NCI-H524 treated with DMSO at 0.1 percent for 48 hours (cell line): ENCODE results near the gene ARG2.

ENCODE experiments used
- DNase-seq: peaks from one replicate; lab custom pipeline; 2025; lab: John Stamatoyannopoulos, UW

The ARG2 gene

DNA sequence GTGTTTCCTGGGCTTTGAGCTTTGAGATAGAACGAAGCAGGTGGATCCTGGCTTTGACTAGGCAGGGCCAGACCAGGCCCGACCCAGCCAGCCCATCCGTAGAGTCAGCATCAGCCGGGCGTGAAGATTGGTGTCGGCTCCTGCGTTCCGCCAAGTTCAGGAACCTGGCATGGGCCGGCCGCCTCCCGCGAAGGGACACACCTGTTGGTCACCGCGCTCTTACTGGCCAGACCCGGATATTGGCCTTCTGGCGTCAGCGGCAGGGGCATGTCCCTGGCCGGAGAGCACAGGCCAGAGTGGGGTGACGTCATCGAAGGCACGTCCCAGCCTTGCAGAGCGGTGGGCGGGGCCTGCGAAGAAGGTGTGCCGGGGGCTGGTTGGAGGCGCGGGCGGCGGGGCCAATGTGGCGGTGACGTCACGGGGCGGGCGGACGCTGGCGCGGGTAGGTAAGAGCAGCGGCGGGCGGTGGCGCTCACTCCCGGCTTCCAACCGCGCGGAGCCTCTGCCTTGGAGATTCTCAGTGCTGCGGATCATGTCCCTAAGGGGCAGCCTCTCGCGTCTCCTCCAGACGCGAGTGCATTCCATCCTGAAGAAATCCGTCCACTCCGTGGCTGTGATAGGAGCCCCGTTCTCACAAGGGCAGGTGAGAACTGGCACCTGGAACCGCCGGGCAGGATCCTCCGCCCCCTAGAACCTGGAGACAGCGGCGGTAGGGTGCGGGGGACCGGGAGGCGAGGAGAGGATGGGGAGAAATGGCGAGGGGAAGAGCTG is at the start of gene ARG2:
Gene ARG2, plus strand, starts transcription at position 475 of the 771 bp plus-strand sequence. Its CDS starts 58 bp downstream, at position 533.
- peak; percentile 92 for DNase-seq

DNA sequence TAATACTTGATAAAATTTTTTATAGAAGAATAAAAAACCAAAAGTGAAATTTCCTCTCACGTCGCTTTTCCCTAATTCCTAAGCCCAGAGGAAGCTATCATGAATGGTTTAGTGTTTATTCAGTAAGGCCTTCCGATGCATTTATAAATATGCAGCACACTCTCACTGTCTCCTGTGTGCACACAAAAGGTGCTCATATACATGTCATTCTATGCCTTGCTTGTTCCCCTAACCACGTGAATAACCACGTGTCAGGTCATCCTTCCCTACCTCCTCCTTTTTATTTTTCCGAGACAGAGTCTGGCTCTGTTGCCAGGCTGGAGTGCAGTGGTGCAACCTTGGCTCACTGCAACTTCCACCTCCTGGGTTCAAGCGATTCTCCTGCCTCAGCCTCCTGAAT is 49.3 kb upstream of the ARG2 start:
- DNase-seq, result no peak

DNA sequence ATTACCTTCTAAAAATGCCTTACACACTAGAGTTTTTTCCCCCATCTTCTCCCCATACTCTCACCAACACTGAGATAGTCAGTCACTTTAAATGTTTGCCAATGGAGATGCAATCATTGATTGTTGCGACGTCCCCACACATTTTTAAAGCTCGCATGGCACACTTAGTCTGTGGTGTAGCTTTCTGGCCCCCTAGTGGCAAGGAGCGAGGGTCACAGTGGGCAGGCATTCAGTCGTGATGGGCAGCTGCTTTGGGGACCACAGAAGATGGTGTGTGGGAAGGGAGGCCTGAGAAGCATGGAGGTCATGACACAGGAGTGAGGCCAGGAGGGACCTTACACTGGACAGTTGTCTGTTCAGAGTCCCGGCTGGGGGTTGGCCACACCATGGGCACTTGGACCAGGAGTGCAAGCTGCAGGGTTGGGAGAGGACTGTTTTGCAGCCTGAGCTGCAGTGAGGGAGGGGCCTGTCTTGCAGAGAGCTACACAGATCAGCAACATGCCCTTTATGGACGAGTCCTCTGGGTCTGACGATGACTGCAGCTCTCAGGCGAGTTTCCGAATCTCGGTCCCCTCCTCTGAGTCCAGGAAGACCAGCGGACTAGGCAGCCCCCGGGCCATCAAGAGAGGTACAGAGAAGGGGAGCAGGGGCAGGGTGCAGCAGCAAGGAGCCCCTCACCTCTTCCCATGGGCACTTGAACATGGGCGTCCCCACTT is 48.3 kb upstream of the ARG2 start:
- no peak for DNase-seq

DNA sequence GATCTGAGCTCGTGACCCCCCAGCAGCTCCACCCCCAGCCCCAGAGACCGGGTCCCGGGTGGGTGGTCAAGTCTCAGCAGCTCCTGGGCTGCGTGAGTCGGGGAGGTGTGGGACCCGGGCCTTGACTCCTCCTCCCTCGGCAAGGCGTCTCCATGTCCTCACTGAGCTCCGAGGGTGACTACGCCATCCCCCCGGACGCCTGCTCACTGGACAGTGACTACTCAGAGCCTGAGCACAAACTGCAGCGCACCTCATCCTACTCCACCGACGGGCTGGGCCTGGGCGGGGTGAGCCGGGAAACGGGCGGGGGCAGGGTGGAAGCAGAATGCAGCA is 47.8 kb upstream of the ARG2 start:
- DNase-seq, result no peak

- DNase-seq, result no peak
These were observed 47.1 kb upstream of the ARG2 start for GRCh38 chr14:67572608-67573007.

- no peak for DNase-seq
These were observed 46.3 kb upstream of the ARG2 start for GRCh38 chr14:67573228-67574010.

- no peak for DNase-seq
These were observed 45.6 kb upstream of the ARG2 start for GRCh38 chr14:67574156-67574555.

DNA sequence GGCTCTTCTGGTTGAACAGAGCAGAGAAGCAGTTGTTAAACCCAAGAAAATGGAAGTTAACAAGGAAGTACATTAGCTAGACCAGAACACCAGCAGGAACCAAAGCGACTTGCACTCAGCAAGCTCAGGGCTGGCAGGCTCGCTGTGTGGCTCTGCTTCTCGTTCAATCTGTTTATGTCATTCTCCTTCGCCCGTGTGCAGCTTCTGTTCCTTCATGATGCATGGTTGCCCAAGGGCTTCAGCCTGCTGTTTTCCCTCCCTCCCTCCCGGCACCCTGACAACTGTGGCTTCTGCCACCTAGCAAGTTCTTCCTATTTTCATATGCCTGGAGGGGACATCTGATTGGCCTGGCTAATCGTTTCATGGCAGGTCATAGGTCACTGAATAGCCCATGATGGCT is 44.9 kb upstream of the ARG2 start:
- DNase-seq, result no peak

GRCh38 chr14:67575684-67576083 is 44.0 kb upstream of the ARG2 start:
- DNase-seq, result no peak

GRCh38 chr14:67576216-67576955 is 43.3 kb upstream of the ARG2 start:
- no peak for DNase-seq

GRCh38 chr14:67577181-67577808 is 42.4 kb upstream of the ARG2 start:
- no peak for DNase-seq

GRCh38 chr14:67577909-67578749 is 41.6 kb upstream of the ARG2 start:
- DNase-seq, result no peak

DNA sequence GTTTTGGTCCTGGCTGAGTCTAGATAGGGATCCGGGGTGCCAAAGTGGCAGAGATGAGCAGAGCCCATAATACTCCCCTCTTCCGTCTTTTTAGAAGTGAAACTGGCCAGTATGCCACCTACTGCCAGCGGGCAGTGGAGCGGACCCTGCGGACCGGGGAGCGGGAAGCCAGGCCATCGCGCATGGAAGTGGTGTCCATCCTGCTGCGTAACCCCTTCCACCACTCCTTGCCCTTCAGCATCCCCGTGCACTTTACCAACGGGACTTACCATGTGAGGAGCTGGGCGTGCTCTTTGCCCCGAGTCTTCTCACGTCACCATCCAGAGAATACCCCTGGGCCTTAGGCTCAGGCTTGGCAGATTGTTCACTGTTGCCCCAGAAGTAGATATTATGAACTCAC is 40.7 kb upstream of the ARG2 start:
- no peak for DNase-seq

GRCh38 chr14:67579636-67580035 is 40.1 kb upstream of the ARG2 start:
- DNase-seq, result no peak

GRCh38 chr14:67580336-67581171 is 39.2 kb upstream of the ARG2 start:
- DNase-seq, result no peak

DNA sequence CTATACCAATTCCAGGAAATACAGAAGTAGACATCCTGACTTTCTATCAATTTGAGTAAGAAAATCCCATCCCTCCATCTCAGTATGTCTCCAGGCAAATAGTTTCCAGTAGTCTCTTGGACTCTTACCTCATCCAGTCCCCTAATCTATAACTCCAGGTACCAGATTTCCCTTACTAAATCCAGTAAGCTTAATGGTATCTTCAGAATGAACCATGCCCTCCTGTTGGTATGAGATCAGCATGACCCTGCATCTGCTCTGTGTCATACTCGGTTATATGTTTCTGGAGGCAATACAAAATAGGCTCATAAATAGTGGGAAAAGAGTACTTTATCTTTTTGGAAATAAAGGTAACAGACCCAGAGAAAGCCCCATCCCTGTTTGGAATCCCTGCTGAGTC is 38.1 kb upstream of the ARG2 start:
- no peak for DNase-seq

GRCh38 chr14:67582061-67582460 is 37.7 kb upstream of the ARG2 start:
- no peak for DNase-seq

DNA sequence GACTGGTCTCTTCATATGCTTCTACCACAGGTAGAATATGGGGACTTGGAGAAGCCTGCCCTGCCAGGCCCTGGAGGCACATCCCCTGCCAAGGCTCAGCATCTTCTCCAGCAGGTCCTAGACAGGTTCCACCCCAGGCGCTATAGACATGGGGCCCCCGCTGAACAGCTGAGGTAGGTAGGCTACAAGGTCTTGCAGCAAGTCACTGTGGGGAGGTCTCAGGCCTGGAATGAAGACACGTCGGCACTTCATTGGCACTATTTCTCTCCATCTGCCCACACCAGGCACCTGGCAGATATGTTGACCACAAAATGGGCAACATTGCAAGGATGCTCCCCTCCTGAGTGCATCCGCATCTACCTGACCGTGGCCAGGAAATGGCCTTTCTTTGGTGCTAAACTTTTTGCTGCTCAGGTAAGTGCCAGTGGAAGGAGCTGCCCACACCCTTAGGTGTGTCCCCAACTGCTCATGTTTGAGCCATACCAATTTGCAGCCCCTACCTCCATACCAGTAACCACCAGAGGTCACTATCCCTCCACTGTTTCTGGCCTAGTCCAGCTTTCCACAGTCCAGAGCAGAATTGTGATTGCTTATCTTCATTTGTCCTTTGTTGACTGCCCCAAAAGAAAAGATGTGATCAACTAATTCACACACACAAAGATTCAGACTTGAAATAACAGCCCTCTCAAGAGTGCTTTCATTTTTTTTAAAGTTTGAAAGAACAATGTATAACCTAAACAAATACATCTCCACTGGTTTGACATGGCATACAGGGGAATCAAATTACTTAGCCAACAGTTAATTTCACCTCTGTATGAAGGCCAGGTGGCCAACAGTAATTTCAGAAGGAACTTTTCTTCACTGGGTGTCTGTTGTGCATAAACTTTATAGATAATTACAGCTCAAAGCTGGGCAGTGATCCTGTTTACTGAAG is 35.7 kb upstream of the ARG2 start:
- DNase-seq, result peak; percentile 14

DNA sequence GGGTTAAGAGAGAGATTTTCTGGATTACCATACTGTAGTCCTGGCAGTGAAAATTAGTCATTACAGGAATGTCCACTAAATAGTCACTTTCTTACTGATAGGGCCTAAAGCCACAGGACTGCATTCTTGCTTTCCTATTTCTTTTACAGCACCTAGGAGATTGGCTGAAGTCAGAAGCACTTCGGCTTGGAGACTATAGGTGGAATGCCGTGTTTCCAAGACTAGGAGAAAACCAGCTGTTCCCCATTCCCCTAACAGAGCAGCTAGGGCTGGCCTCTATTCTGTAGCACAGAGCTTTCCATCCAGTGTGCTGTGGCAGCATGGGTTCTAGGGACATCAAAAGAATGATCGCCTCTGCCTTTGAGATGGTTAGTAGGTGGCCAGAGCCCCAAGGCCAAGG is 34.7 kb upstream of the ARG2 start:
- no peak for DNase-seq
